B cell (primary cell): ENCODE measurements around the gene ZNF580.

ENCODE experiments used
- EZH2 ChIP-seq: IDR thresholded peaks from 2 replicates; pipeline ENCODE4 v1.6.1; 2012; ENCODE audit warnings: borderline replicate concordance, low read depth, mild to moderate bottlenecking, moderate library complexity, low read length; ENCODE audit not compliant: insufficient read depth, poor library complexity, severe bottlenecking
- TF ChIP-seq, protein P1 (sequence below): fragments of 200-600 bp; IDR thresholded peaks from one replicate; pipeline ENCODE4 v1.8.0; 2022; ENCODE audit warnings: antibody characterized with exemption, mild to moderate bottlenecking

DNA sequence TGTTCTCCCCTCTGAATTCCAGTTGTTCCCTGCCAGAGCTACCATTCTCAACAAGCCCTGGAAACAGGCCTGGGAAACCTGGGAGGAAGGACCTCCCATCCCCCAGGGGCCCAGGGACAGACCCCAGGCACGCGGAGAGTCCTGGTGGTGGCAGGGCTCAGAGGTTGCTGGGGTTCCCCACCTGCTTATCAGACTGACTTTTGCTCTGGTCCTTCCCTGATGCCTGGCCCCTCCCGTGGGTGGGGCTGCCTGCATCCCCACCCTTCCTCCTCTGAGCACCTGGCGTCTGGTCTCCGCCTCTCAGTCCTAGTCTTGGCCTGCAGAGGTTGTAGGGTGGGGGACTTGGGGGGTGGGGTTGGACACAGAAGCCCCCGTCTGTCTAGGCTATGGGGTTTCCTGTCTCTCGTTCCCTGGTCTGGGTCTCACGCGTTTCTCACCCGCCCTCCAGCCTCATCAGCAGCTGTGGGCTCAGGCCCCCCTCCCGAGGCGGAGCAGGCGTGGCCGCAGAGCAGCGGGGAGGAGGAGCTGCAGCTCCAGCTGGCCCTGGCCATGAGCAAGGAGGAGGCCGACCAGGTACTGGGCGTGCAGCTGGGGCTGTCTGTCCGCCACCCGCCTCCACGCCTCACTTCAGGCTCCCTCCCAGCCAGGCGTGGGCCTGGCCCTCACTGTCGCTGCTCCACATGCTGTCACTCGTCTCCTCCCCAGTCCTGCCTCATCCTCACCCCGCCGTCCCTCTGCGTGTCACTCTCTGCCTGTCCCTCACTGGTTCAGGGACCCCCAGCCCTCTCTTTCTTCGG, 47.8 kb downstream of the ZNF580 start:
- no peak for TF ChIP-seq EZH2
- TF ChIP-seq, protein P1, sequence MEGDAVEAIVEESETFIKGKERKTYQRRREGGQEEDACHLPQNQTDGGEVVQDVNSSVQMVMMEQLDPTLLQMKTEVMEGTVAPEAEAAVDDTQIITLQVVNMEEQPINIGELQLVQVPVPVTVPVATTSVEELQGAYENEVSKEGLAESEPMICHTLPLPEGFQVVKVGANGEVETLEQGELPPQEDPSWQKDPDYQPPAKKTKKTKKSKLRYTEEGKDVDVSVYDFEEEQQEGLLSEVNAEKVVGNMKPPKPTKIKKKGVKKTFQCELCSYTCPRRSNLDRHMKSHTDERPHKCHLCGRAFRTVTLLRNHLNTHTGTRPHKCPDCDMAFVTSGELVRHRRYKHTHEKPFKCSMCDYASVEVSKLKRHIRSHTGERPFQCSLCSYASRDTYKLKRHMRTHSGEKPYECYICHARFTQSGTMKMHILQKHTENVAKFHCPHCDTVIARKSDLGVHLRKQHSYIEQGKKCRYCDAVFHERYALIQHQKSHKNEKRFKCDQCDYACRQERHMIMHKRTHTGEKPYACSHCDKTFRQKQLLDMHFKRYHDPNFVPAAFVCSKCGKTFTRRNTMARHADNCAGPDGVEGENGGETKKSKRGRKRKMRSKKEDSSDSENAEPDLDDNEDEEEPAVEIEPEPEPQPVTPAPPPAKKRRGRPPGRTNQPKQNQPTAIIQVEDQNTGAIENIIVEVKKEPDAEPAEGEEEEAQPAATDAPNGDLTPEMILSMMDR, result no peak
